HG02970 (cell line): ENCODE results near the gene TAMALIN.

Source experiments
- ATAC-seq: cut with Tn5 transposase; IDR thresholded peaks from one replicate; pipeline ENCODE4 v1.9.1; 2021; ENCODE audit warnings: mild to moderate bottlenecking, moderate library complexity, moderate number of reproducible peaks; ENCODE audit not compliant: unreplicated experiment, low FRiP score

Gene TAMALIN

GRCh38 chr12:52010692-52011601 lies 4.2 kb downstream of the TAMALIN start:
- no peak for ATAC-seq

- ATAC-seq = no peak
Observed at GRCh38 chr12:52011602-52012214, 5.0 kb downstream of the TAMALIN start.

GRCh38 chr12:52013626-52014310 lies 7.0 kb downstream of the TAMALIN start:
- no peak for ATAC-seq

GRCh38 chr12:52014567-52015530 lies 8.1 kb downstream of the TAMALIN start:
- no peak for ATAC-seq

- ATAC-seq = no peak
Observed at GRCh38 chr12:52015532-52016041, 8.8 kb downstream of the TAMALIN start.

- ATAC-seq = no peak
Observed at GRCh38 chr12:52018433-52019112, 11.8 kb downstream of the TAMALIN start.

- no peak for ATAC-seq
Observed at GRCh38 chr12:52019113-52019770, 12.5 kb downstream of the TAMALIN start.

GRCh38 chr12:52020539-52021336 lies 14.0 kb downstream of the TAMALIN start:
- no peak for ATAC-seq

GRCh38 chr12:52022841-52023181 lies 16.1 kb downstream of the TAMALIN start:
- ATAC-seq = no peak

- ATAC-seq = no peak
Observed at GRCh38 chr12:52023182-52023975, 16.6 kb downstream of the TAMALIN start.

- no peak for ATAC-seq
Observed at GRCh38 chr12:52023976-52024688, 17.4 kb downstream of the TAMALIN start.

- no peak for ATAC-seq
Observed at GRCh38 chr12:52024845-52025230, 18.1 kb downstream of the TAMALIN start.

GRCh38 chr12:52026263-52026662 lies 19.5 kb downstream of the TAMALIN start:
- ATAC-seq = no peak

GRCh38 chr12:52027085-52027843 lies 20.5 kb downstream of the TAMALIN start:
- ATAC-seq = no peak

- ATAC-seq = no peak
Observed at GRCh38 chr12:52029685-52030084, 22.9 kb downstream of the TAMALIN start.

- no peak for ATAC-seq
Observed at GRCh38 chr12:52032446-52032803, 25.7 kb downstream of the TAMALIN start.
